ENCODE data around the gene OVCH1.
"Not testable (repeated sequence)": the region's sequence is repeated elsewhere in the genome, so short reads cannot be mapped to it uniquely, and the experiment has no call there.

OVCH1 gene

GRCh38 chr12:29403991-29404390 lies 93.5 kb downstream of the OVCH1 start:
- no peak for DNase-seq (ENCODE audit: low spot score)

GRCh38 chr12:29402437-29402836 lies 95.0 kb downstream of the OVCH1 start:
- DNase-seq (ENCODE audit: low spot score) = no peak

DNA sequence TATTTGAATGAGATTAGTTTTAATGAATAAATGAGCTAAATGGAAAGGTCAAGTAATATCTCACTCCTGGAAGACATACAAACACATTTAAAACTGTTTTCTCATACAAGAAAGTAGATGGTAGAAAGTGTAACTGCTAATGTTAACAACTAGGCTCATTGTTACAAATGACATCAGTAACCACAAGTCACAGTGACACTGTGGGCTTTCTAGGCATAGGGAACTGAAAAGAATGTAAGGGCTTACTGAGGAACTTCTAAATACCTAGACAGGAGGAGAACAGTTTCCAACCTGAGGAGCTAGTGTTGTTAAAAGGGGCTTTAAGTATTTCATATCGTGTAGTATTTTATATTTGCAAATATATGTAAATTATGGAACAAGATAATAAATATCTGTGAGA lies 99.0 kb downstream of the OVCH1 start:
- no peak for DNase-seq (ENCODE audit: low spot score)

GRCh38 chr12:29396774-29397173 lies 100.7 kb downstream of the OVCH1 start:
- DNase-seq (ENCODE audit: low spot score) = no peak

DNA sequence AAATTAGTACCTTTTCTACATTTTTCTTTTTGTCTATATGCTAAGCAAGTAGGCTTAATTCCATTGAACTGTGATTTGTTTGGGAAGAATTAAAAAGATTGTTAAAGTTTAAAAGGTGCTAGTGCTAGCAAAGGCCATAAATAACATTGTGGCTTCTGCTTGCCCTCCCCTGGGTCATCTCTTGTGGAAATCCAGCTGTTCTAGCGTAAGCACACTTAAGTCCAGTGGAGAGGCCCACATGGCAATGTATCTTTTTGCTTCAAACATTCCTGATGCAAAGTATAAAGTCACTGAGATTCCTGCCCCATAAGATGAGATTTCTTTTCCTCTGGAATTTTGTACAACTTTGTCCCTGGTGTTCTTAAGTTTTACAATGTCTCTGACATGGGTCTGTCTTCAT lies 102.1 kb downstream of the OVCH1 start:
- no peak for DNase-seq (ENCODE audit: low spot score)

DNA sequence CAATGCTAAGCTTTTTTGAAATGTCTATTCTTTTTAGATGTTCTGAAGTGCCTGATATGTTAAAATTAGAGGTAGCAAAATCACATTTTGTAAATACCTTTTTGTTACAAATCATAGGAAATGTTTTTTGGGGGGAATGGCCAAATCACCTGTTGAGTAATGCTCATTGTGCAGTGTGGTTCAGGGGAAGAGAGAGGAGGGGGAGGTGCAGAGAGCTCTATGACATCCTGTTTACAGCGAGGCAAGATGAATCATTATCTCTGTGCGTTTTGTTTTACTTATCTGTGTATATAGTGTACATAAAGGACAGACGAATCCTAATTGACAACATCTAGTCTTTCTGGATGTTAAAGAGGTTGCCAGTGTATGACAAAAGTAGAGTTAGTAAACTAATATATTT lies 107.1 kb downstream of the OVCH1 start:
- peak; percentile 81 for DNase-seq (ENCODE audit: low spot score)

DNA sequence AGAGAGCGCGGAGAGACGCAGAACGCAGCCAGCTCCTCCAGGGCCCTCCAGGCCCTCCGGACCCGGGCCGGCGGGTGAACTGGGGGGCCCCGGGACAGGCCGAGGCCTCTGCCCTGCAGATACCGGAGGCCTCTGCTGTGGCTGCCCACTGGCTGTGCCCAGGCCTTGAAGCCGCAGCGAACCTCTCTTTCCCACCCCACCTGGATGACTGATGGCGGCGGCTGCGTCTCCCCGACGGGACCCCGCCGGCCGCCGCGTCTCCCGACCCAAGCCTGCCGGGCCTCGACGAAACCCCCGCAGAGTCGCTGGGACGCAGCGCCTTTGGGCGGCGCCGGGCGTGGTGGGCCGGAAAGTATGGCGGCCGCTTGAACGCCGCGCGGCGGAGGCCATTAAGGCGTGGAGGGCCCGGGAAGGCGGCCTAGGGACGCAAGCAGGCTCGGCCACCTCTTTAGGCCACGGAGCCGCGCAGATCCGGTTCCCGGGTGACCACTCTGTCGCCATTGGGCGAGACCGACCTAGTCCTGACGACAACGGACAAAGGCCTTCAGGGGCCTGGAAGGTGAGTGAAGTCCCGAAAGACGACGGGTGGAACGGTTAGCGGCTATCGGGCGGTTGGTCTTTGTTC lies 108.1 kb downstream of the OVCH1 start:
- no peak for DNase-seq (ENCODE audit: low spot score)

- not testable (repeated sequence) for DNase-seq (ENCODE audit: low spot score)
Observed at GRCh38 chr12:29386084-29386680, 111.3 kb downstream of the OVCH1 start.

- DNase-seq (ENCODE audit: low spot score) = not testable (repeated sequence)
Observed at GRCh38 chr12:29385194-29385593, 112.3 kb downstream of the OVCH1 start.

DNA sequence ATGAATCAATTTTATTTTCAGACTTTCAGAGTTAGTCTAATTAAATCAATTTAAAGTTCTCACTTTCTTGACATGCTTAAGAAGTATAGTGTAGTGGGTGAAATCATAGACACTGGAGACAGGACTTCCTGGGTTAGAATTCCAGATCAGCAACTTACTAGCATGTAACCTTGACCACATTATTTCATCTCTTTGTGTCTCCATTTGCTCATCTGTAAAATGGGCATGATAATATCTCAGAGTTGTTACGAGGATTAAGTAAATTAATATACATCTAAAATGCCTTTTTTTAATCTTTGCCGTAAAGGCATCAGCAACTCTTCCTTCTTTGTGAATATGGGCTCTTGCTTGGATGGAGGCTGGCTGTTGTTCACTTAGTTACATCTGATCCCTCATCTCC lies 115.2 kb downstream of the OVCH1 start:
- no peak for DNase-seq (ENCODE audit: low spot score)

DNA sequence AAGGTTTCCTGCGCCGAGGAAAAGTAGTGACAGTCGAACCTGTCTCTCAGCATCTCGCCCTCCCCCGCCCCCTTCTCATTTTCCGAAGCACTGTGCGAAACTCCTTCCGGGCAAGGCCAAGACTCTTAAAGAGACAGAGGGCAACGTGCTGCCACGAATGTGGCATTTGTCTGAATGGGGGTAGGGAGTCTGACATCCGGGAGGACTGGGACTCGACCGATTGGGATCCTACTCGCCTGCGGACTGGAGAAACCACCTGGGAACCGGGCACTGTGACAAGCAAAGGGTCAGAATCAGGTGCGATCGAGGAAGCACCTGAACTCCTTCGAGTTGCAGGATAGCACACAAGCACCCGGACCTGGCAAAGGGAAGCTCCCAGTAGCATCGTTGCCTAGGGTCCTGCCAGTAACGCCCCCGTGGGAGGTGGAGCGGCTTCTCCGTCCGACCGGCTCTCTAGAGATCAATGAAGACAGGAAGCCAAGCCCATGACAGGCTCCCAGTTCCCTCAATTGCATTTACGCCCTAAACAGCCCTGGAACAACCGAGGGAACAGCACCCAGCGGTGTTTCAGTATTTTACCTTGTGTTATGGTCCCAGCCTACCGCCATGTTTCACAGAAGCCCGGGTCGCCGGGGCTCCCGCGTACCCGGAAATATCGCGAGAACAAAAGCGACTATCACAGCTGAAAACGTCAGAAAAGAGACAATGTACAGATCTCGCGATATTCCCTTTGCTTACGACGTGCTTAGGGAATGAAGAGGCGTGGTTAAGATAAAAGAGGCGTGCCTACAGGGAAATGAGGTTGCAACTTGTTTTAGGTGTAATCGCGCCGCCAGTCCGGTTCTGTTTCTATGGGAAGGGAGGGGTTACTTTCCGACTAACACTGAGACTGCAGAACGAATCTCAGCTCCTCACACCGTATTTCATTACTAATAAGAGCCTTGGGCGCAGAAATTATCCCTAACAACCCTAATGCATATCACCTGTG lies 116.7 kb downstream of the OVCH1 start, which contains the start of gene ERGIC2:
ERGIC2 (minus strand) TSS at position 637 of the 988 bp plus-strand sequence. CDS start 9,539 bp downstream, outside the sequence.
- peak; percentile 96 for DNase-seq (ENCODE audit: low spot score)
